WERI-Rb-1 (cell line): ENCODE data around the gene IFNA1.

Source experiments
- DNase-seq: peaks from one replicate; pipeline ENCODE4 v3.0.0-alpha.2; 2020
- H3K27ac ChIP-seq: fragments of 250-450 bp; sonication (Bioruptor Pico); 2 replicates; pipeline ENCODE4 v1.5.1; 2020; ENCODE audit warnings: mild to moderate bottlenecking, moderate library complexity
- H3K27me3 ChIP-seq: fragments of 250-450 bp; sonication (Bioruptor Pico); 2 replicates; pipeline ENCODE4 v1.5.1; 2021; ENCODE audit warnings: mild to moderate bottlenecking, low read depth, moderate library complexity; ENCODE audit not compliant: insufficient read depth, severe bottlenecking
- H3K36me3 ChIP-seq: fragments of 250-450 bp; sonication (Bioruptor Pico); 2 replicates; pipeline ENCODE4 v1.5.1; 2020; ENCODE audit warnings: mild to moderate bottlenecking, moderate library complexity
- H3K4me3 ChIP-seq: 2 replicates; pipeline ENCODE4 v1.5.1; 2011; ENCODE audit warnings: low read depth, mild to moderate bottlenecking, control low read depth, low read length
- H3K9me3 ChIP-seq: fragments of 250-450 bp; sonication (Bioruptor Pico); 2 replicates; pipeline ENCODE4 v1.5.1; 2021; ENCODE audit warnings: mild to moderate bottlenecking, moderate library complexity; ENCODE audit not compliant: severe bottlenecking
- TF ChIP-seq, protein P1 (sequence below): IDR thresholded peaks from 2 replicates; pipeline ENCODE4 v1.5.1; 2011; ENCODE audit warnings: low read depth, mild to moderate bottlenecking, control low read depth, inconsistent platforms, low read length

Gene IFNA1

GRCh38 chr9:21452681-21453080, 12.4 kb downstream of the IFNA1 start:
- TF ChIP-seq, protein P1, sequence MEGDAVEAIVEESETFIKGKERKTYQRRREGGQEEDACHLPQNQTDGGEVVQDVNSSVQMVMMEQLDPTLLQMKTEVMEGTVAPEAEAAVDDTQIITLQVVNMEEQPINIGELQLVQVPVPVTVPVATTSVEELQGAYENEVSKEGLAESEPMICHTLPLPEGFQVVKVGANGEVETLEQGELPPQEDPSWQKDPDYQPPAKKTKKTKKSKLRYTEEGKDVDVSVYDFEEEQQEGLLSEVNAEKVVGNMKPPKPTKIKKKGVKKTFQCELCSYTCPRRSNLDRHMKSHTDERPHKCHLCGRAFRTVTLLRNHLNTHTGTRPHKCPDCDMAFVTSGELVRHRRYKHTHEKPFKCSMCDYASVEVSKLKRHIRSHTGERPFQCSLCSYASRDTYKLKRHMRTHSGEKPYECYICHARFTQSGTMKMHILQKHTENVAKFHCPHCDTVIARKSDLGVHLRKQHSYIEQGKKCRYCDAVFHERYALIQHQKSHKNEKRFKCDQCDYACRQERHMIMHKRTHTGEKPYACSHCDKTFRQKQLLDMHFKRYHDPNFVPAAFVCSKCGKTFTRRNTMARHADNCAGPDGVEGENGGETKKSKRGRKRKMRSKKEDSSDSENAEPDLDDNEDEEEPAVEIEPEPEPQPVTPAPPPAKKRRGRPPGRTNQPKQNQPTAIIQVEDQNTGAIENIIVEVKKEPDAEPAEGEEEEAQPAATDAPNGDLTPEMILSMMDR = no peak
- Histone ChIP-seq H3K9me3 (no peaks in the 10 kb centered on the region), H3K27ac (no peak overlapping the region), H3K27me3 (peaks cover 19% of the 10 kb centered on the region), H3K36me3 (no peaks in the 10 kb centered on the region), H3K4me3 (no peak overlapping the region)
- DNase-seq = no peak

- TF ChIP-seq, protein P1 = no peak
- no peak overlapping the region for H3K4me3 ChIP-seq
- no peaks in the 10 kb centered on the region for H3K36me3 ChIP-seq
- no peak for DNase-seq
- no peaks in the 10 kb centered on the region for H3K9me3 ChIP-seq
- no peak overlapping the region for H3K27ac ChIP-seq
- peaks cover 19% of the 10 kb centered on the region for H3K27me3 ChIP-seq
These were observed 13.9 kb downstream of the IFNA1 start for GRCh38 chr9:21454149-21454548.

GRCh38 chr9:21455320-21455719, 15.1 kb downstream of the IFNA1 start:
- Histone ChIP-seq H3K27me3 (peaks cover 19% of the 10 kb centered on the region), H3K36me3 (no peaks in the 10 kb centered on the region), H3K4me3 (no peak overlapping the region), H3K9me3 (no peaks in the 10 kb centered on the region), H3K27ac (no peak overlapping the region)
- TF ChIP-seq, protein P1 = peak; percentile 72
- peak; percentile 16 for DNase-seq

GRCh38 chr9:21461377-21461776, 21.1 kb downstream of the IFNA1 start:
- DNase-seq = no peak
- TF ChIP-seq, protein P1 = no peak
- H3K4me3 ChIP-seq = no peak overlapping the region
- H3K27ac ChIP-seq = no peak overlapping the region
- no peaks in the 10 kb centered on the region for H3K9me3 ChIP-seq
- H3K27me3 ChIP-seq = peaks cover 14% of the 10 kb centered on the region
- H3K36me3 ChIP-seq = no peaks in the 10 kb centered on the region

DNA sequence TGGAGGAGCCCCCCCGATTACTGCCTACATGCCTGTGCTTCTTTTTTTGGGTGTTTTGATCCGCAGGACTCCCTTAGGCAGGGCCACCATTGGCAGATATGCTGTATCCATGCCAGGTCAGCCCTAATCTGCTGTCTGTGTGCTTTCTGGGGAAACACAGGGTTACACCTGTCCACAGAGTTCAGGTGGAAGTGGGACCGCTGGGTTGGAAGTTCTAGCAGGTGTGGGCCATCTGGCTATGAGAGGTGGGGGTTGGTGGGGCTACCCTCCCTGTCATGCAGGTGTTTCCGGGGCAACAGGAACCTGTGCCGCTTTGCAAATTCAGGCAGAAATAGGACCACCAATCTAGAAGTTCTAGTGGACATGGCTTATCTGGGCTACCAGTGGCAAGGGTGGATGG, 24.9 kb downstream of the IFNA1 start:
- TF ChIP-seq, protein P1 = no peak
- no peak overlapping the region for H3K27ac ChIP-seq
- no peaks in the 10 kb centered on the region for H3K9me3 ChIP-seq
- H3K27me3 ChIP-seq = peaks cover 14% of the 10 kb centered on the region
- DNase-seq = no peak
- H3K4me3 ChIP-seq = no peak overlapping the region
- H3K36me3 ChIP-seq = no peaks in the 10 kb centered on the region

- no peak overlapping the region for H3K4me3 ChIP-seq
- H3K9me3 ChIP-seq = no peaks in the 10 kb centered on the region
- H3K36me3 ChIP-seq = no peaks in the 10 kb centered on the region
- peaks cover 14% of the 10 kb centered on the region for H3K27me3 ChIP-seq
- TF ChIP-seq, protein P1 = peak; percentile 43
- H3K27ac ChIP-seq = no peak overlapping the region
- DNase-seq = no peak
These were observed 25.8 kb downstream of the IFNA1 start for GRCh38 chr9:21465859-21466518.
